Activated CD4-positive, alpha-beta T cell treated with anti-CD3 and anti-CD28 coated beads, Interleukin-2, amount 10 ng/mL, durations not matched to agents 7 days and 5 days (primary cell): ENCODE results near the gene C1orf52. TPM values are rescaled to one million over a fixed set of nuclear protein-coding genes. Genes with fewer than 3 reads are reported as not detected.

Experiments
- CTCF ChIA-PET: fragments of 350-600 bp; sonication (Branson Sonifier 250); formaldehyde crosslinking; loops from one replicate; lab custom pipeline; 2021; ENCODE audit warnings: antibody characterized with exemption; lab: Charles Lee
- POLR2A ChIA-PET: fragments of 350-600 bp; sonication (Branson Sonifier 250); formaldehyde crosslinking; loops from one replicate; lab custom pipeline; 2021; ENCODE audit warnings: antibody characterized with exemption; lab: Charles Lee
- DNase-seq: peaks from one replicate; pipeline ENCODE4 v3.0.0-alpha.2; 2020
- H3K27ac Mint-ChIP-seq: one replicate; pipeline ENCODE4 v1.8.0; 2021; ENCODE audit warnings: mild to moderate bottlenecking, moderate library complexity, mixed read lengths
- H3K27me3 Mint-ChIP-seq: one replicate; pipeline ENCODE4 v1.8.0; 2021; ENCODE audit warnings: mixed read lengths
- H3K36me3 Mint-ChIP-seq: one replicate; pipeline ENCODE4 v1.8.0; 2021; ENCODE audit warnings: low read depth, mixed read lengths
- H3K4me1 Mint-ChIP-seq: one replicate; pipeline ENCODE4 v1.8.0; 2021; ENCODE audit warnings: mixed read lengths
- H3K4me3 Mint-ChIP-seq: one replicate; pipeline ENCODE4 v1.8.0; 2021; ENCODE audit warnings: mild to moderate bottlenecking, moderate library complexity, mixed read lengths
- H3K9me3 Mint-ChIP-seq: one replicate; pipeline ENCODE4 v1.8.0; 2021; ENCODE audit warnings: mixed read lengths
- total RNA-seq, 2 experiments: library from RNA; stranded (reverse); gene quantifications; one replicate each; pipeline ENCODE4 v1.2.3, GENCODE V29; 2021

Gene C1orf52
- 10 to 100 TPM; 24.5 to 26.4 TPM for total RNA-seq

DNA sequence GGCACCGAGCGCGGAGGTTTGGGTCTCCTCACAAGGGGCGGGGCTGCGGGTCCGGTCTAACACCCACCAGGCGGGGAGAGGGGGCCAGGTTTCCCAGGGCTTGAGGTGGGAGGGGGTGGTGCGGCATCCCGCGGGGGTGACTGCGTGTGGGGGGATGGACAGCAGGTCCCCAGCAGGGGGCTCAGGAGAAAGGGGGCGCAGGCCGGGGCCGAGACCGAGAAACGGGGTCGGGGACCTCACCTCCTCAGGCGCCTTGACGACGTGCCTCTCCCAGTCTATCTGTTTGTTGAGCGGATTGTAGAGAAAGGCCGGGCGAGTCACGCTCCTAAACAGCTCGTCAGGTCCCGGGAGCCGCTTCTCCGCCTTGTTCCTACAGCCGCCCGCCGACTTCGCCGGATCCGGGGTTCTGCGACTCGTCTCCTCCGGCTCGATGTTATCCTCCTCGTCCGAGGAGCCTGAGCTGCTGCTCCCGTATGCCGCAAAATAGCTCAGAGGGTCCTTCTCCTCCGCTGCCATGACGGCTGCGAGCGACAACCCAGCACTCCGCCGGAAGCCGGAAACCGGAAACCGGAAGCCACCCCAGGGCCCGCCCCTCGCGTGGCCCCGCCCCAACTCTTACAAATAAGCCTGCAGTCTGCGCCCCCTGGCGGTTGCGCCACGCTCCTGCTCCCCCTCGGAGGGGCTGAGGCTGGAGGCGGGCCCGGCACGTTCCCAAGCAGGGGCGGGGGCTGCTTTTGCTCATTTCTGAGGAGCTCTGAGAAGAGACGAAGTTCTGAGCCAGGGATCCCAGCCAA is at the start of gene C1orf52:
TSS of gene C1orf52 (minus strand) at position 545 of the 794 bp plus-strand sequence. CDS start at position 516, 29 bp downstream.
- Mint-ChIP-seq H3K27ac (peak within 1 kb of the TSS; percentile 97), H3K4me3 (peak within 1 kb of the TSS; percentile 96), H3K4me1 (peaks cover 37% of the 10 kb centered on the region), H3K27me3 (no peaks in the 10 kb centered on the region), H3K9me3 (peaks cover 7% of the 10 kb centered on the region), H3K36me3 (peaks cover 42% of the 10 kb centered on the region)
- ChIA-PET CTCF (interaction anchor here (0.6 to 4.0 kb wide), 36 partner anchors 9 to 1132 kb away, joined by 3 to 46 read pairs (median 4); partner anchors contain the start of gene BCL10), POLR2A (interaction anchor here (2.8 kb wide), 1 partner anchor 17 kb away, joined by 13 read pairs; the partner anchor contains the start of gene BCL10)
- DNase-seq: peak; percentile 97

GRCh38 chr1:85308833-85309350 is 49.4 kb upstream of the C1orf52 start:
- DNase-seq: no peak
- Mint-ChIP-seq H3K4me3 (no peak overlapping the region), H3K36me3 (no peaks in the 10 kb centered on the region), H3K27ac (no peak overlapping the region), H3K9me3 (no peaks in the 10 kb centered on the region), H3K4me1 (peaks cover 2% of the 10 kb centered on the region), H3K27me3 (peaks cover 58% of the 10 kb centered on the region)
- ChIA-PET POLR2A (interaction anchor here (0.6 kb wide), 1 partner anchor 40 kb away, joined by 3 read pairs; no protein-coding TSS in a partner anchor), CTCF (interaction anchor here (1.0 to 2.0 kb wide), 2 partner anchors 263 to 272 kb away, joined by 3 to 5 read pairs; no protein-coding TSS in a partner anchor)

DNA sequence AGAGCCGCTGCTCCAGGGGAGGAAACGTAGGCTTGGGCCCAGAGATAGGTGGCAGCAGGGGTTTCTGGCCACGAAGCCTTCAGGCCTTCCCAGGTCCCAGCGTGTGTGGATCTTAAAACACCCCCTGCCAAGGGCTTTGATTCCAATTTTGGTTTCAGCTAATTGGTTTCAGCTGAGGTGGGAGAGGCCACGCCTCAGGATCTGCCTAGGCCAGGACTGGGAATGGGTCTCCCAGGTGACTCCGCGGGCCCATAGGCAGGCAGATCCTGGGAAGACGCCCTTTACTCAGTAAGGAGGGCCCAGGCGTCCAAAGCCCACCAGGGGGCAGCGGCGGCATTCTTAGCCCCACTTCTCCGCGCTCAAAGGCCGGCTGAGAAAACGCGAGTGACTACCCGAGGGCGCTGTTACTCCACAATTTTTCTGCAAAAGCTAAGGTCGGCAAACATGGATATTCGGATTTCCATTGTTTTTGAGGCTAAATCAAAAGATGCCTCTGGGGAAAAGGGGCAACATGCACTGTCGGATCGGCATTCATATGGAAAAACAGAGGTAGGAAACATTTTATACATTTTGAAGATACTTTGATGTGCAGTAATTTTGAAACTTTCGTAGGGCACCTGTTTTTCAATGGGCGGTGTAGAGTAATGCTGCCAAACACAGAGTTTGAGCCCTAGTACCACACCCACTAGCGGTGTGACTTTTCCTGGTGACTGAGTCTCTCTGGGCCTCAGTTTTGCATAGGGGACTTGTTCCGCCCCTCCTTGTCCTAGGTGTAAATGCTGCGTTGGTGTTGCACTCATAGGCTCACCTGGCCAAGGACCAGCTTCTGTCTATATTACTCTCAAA is 48.7 kb upstream of the C1orf52 start:
- ChIA-PET CTCF (interaction anchor here (1.0 to 2.0 kb wide), 2 partner anchors 263 to 273 kb away, joined by 3 to 5 read pairs; no protein-coding TSS in a partner anchor), POLR2A (interaction anchor here (0.6 kb wide), 2 partner anchors 41 to 865 kb away, joined by 3 read pairs; no protein-coding TSS in a partner anchor)
- Mint-ChIP-seq H3K27me3 (peaks cover 54% of the 10 kb centered on the region), H3K4me1 (peaks cover 2% of the 10 kb centered on the region), H3K27ac (no peak overlapping the region), H3K36me3 (no peaks in the 10 kb centered on the region), H3K9me3 (no peaks in the 10 kb centered on the region), H3K4me3 (no peak overlapping the region)
- peak; percentile 62 for DNase-seq

DNA sequence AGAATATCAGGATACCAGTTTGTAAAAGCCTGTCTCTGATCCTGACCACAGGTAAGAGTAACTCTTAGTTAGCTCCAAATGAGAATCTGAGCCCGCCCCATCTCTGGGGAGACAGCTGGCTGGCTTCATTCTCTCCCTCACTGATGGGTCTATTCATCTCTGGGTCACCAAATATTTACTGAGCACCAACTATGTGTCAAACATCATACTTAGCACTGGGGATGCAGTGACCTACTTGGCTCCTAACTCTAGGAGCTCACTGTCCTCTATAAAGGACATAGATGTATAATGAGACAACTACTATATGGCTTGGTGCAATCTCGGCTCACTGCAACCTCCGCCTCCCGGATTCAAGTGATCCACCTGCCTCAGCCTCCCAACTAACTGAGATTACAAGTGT is 46.8 kb upstream of the C1orf52 start:
- H3K27me3 Mint-ChIP-seq: peaks cover 56% of the 10 kb centered on the region
- H3K9me3 Mint-ChIP-seq: no peaks in the 10 kb centered on the region
- H3K4me3 Mint-ChIP-seq: no peak overlapping the region
- H3K27ac Mint-ChIP-seq: no peak overlapping the region
- POLR2A ChIA-PET: no interaction called here
- DNase-seq: no peak
- CTCF ChIA-PET: interaction anchor here (2.1 kb wide), 1 partner anchor 9 kb away, joined by 4 read pairs; no protein-coding TSS in a partner anchor
- H3K4me1 Mint-ChIP-seq: peaks cover 2% of the 10 kb centered on the region
- H3K36me3 Mint-ChIP-seq: no peaks in the 10 kb centered on the region

DNA sequence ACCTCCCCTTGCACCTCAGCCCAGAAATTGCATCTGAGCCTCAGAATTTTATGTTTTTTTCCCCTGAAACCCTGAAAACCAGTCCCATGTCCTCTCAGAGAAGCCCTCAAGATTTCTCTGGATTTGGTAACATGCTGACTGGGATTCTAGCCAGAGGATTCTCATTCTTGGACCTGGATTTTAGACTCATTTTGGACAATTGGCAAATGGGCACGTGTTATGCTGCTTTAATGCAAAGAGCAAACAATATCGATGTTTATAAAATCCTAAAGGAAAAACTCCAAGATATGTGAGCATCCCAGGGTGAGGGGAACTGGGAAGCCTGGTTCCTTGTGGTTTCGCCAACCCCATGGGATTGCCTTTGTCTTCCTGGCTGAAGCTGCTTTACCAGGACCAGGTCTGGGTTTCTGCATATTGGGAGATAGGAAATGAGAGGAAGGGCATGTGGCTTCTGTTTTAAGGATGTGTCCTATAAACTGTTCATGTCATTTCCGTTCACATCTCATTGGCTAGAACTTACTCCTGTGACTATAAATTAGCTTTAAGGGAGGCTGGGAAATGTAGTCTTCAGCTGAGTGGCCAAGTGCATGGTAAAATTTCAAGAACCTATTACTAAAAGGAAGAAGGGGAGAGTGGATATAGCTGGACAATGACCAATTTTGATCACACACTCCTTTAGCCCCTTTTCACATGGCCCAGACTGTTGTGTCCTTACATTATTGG is 44.1 kb upstream of the C1orf52 start:
- H3K4me3 Mint-ChIP-seq: no peak overlapping the region
- H3K27ac Mint-ChIP-seq: no peak overlapping the region
- peaks cover 4% of the 10 kb centered on the region for H3K4me1 Mint-ChIP-seq
- DNase-seq: no peak
- CTCF ChIA-PET: no interaction called here
- H3K27me3 Mint-ChIP-seq: peaks cover 48% of the 10 kb centered on the region
- no peaks in the 10 kb centered on the region for H3K9me3 Mint-ChIP-seq
- POLR2A ChIA-PET: no interaction called here
- no peaks in the 10 kb centered on the region for H3K36me3 Mint-ChIP-seq

- no peaks in the 10 kb centered on the region for H3K36me3 Mint-ChIP-seq
- CTCF ChIA-PET: no interaction called here
- H3K27me3 Mint-ChIP-seq: peaks cover 39% of the 10 kb centered on the region
- peaks cover 16% of the 10 kb centered on the region for H3K4me1 Mint-ChIP-seq
- no peaks in the 10 kb centered on the region for H3K9me3 Mint-ChIP-seq
- POLR2A ChIA-PET: no interaction called here
- no peak overlapping the region for H3K27ac Mint-ChIP-seq
- DNase-seq: no peak
- H3K4me3 Mint-ChIP-seq: no peak overlapping the region
These were observed 40.7 kb upstream of the C1orf52 start for GRCh38 chr1:85300140-85300539.

DNA sequence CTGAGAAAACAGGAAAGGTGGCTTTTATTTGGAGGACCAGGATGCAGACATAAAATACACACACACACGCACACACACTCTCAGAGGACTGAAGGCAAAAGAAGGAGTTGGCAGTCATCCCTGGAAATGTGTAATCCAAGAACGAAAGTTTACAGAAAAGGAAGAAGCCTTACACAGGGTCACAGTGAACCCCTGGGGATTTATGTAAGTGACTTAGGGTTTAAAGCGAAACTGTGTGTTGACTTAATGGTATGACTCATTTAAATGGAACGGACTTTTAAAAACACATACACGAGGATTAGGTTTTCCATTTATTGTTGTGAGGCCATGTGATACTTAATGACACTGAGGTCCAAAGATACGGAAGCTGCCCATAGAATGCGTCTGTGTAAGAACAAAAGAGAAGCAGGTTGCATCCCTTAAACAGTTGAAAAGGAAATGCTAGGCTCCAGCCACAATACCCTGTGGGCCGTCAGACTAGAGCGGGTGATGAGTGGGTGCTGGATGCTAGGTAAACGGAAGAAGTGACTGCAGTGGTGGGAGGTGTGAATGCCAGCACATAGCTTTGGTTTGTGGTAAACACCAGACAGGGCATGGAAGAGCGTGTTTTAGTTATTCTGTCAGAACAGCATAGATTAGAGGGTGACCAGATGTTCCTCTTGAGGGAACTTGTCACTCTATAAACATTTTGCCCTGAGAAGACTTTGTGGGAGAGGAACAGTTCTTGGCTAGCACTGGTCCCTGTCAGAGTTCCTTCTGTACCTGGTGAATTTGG is 38.6 kb upstream of the C1orf52 start:
- ChIA-PET CTCF (interaction anchor here (0.6 to 0.7 kb wide), 2 partner anchors 1406 to 1741 kb away, joined by 3 read pairs; no protein-coding TSS in a partner anchor), POLR2A (no interaction called here)
- peak; percentile 53 for DNase-seq
- Mint-ChIP-seq H3K27ac (no peak overlapping the region), H3K4me3 (peak overlapping the region; percentile 5), H3K4me1 (peaks cover 16% of the 10 kb centered on the region), H3K36me3 (no peaks in the 10 kb centered on the region), H3K9me3 (no peaks in the 10 kb centered on the region), H3K27me3 (peaks cover 39% of the 10 kb centered on the region)

DNA sequence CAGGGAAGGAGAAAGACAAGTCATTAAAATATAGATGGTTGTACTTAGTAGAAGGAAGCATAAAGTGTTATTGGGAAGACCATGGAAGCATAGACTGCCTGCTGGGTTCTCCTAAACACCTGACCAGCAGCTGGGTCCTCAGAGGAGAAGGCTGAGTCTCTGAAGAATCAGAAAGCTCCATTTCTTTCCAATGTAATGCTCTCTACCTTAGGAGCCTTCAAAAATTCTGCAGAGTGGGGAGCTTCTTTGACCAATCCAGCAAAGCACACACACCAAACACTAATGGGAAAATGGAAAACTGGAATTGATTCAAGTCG is 38.0 kb upstream of the C1orf52 start:
- ChIA-PET POLR2A (no interaction called here), CTCF (interaction anchor here (0.6 to 0.7 kb wide), 3 partner anchors 20 to 1741 kb away, joined by 3 read pairs; no protein-coding TSS in a partner anchor)
- no peak overlapping the region for H3K27ac Mint-ChIP-seq
- no peaks in the 10 kb centered on the region for H3K9me3 Mint-ChIP-seq
- peaks cover 40% of the 10 kb centered on the region for H3K27me3 Mint-ChIP-seq
- no peaks in the 10 kb centered on the region for H3K36me3 Mint-ChIP-seq
- peak overlapping the region; percentile 5 for H3K4me3 Mint-ChIP-seq
- DNase-seq: no peak
- H3K4me1 Mint-ChIP-seq: peaks cover 16% of the 10 kb centered on the region

GRCh38 chr1:85296980-85297379 is 37.5 kb upstream of the C1orf52 start:
- Mint-ChIP-seq H3K9me3 (no peaks in the 10 kb centered on the region), H3K27me3 (peaks cover 35% of the 10 kb centered on the region), H3K4me3 (no peak overlapping the region), H3K36me3 (no peaks in the 10 kb centered on the region), H3K27ac (peak overlapping the region; percentile 3), H3K4me1 (peaks cover 16% of the 10 kb centered on the region)
- no peak for DNase-seq
- POLR2A ChIA-PET: no interaction called here
- CTCF ChIA-PET: interaction anchor here (0.7 to 1.0 kb wide), 3 partner anchors 15 to 1407 kb away, joined by 3 read pairs; no protein-coding TSS in a partner anchor

GRCh38 chr1:85295654-85296053 is 36.2 kb upstream of the C1orf52 start:
- Mint-ChIP-seq H3K4me3 (no peak overlapping the region), H3K27me3 (peaks cover 35% of the 10 kb centered on the region), H3K9me3 (no peaks in the 10 kb centered on the region), H3K4me1 (peaks cover 16% of the 10 kb centered on the region), H3K27ac (no peak overlapping the region), H3K36me3 (no peaks in the 10 kb centered on the region)
- DNase-seq: no peak
- ChIA-PET CTCF (interaction anchor here (0.6 kb wide), 1 partner anchor 116 kb away, joined by 3 read pairs; no protein-coding TSS in a partner anchor), POLR2A (no interaction called here)

DNA sequence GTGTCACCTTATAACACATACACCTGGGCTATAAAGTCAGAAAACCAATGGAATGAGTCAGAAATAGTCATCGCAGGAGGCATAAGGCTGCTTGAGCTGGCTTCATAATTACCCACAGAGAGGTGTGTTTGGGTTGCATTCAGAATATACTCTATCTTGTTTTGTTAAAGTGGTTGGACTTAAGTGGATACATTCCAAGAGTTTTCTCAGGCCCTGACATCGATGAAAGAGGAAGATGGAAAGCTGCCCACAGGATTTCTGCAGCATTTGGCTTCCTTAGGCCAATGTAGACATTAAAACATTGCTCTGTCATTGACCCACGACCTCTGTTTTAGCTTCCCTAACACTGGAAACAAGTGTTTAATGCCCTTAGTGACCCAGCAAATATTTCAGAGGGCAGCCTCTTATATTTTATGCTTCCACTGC is 35.6 kb upstream of the C1orf52 start:
- peaks cover 16% of the 10 kb centered on the region for H3K4me1 Mint-ChIP-seq
- H3K36me3 Mint-ChIP-seq: no peaks in the 10 kb centered on the region
- H3K27me3 Mint-ChIP-seq: peaks cover 35% of the 10 kb centered on the region
- no peak overlapping the region for H3K27ac Mint-ChIP-seq
- no peak for DNase-seq
- ChIA-PET POLR2A (no interaction called here), CTCF (interaction anchor here (1.5 kb wide), 1 partner anchor 10 kb away, joined by 5 read pairs; no protein-coding TSS in a partner anchor)
- H3K9me3 Mint-ChIP-seq: no peaks in the 10 kb centered on the region
- H3K4me3 Mint-ChIP-seq: no peak overlapping the region
